ENCODE data around the gene FAM185A. TPM values are rescaled to one million over a fixed set of nuclear protein-coding genes. Genes with fewer than 3 reads are reported as not detected.

The FAM185A gene
- total RNA-seq, 4 donors from 2014 or later, result 13.2 to 18.7 (median 13.6) TPM

GRCh38 chr7:102837802-102838201 is 89.0 kb downstream of the FAM185A start:
- no peak for TF ChIP-seq CTCF (IDR thresholded peaks at IDR 0.05; ENCODE audit: low read depth)

- no peak for TF ChIP-seq CTCF (IDR thresholded peaks at IDR 0.05; ENCODE audit: low read depth)
These were observed 91.6 kb downstream of the FAM185A start for GRCh38 chr7:102840404-102840803.

GRCh38 chr7:102841290-102841689 is 92.5 kb downstream of the FAM185A start:
- TF ChIP-seq CTCF (IDR thresholded peaks at IDR 0.05; ENCODE audit: low read depth), result no peak

GRCh38 chr7:102842284-102842683 is 93.5 kb downstream of the FAM185A start:
- TF ChIP-seq CTCF (IDR thresholded peaks at IDR 0.05; ENCODE audit: low read depth), result no peak

GRCh38 chr7:102843850-102844249 is 95.1 kb downstream of the FAM185A start:
- TF ChIP-seq CTCF (IDR thresholded peaks at IDR 0.05; ENCODE audit: low read depth), result no peak

GRCh38 chr7:102845346-102845745 is 96.5 kb downstream of the FAM185A start:
- no peak for TF ChIP-seq CTCF (IDR thresholded peaks at IDR 0.05; ENCODE audit: low read depth)

GRCh38 chr7:102849079-102849478 is 100.3 kb downstream of the FAM185A start:
- no peak for TF ChIP-seq CTCF (IDR thresholded peaks at IDR 0.05; ENCODE audit: low read depth)
